Measurements from ENCODE around the gene SLC43A2.

GRCh38 chr17:1542316-1542715 is 86.3 kb downstream of the SLC43A2 start:
- no peak for TF ChIP-seq ELF1 (CRISPR knock-in tag; IDR thresholded peaks at IDR 0.05)
- TF ChIP-seq RXRA (CRISPR knock-in tag; IDR thresholded peaks at IDR 0.05) = no peak

Data from HepG2 (cell line).